ENCODE results near the gene GFOD1.

The GFOD1 gene

GRCh38 chr6:13487122-13488014, at the start of gene GFOD1:
Gene GFOD1 (minus strand): TSS chr6:13487600. CDS start chr6:13486890, 710 bp downstream.
- peak; percentile 47 to 55 for DNase-seq (ENCODE audit: low read depth in 2 of 2)

GRCh38 chr6:13536796-13537526, 49.6 kb upstream of the GFOD1 start:
- DNase-seq (ENCODE audit: low read depth in 2 of 2) = no peak

GRCh38 chr6:13535306-13535705, 47.9 kb upstream of the GFOD1 start:
- no peak for DNase-seq (ENCODE audit: low read depth in 2 of 2)

GRCh38 chr6:13534536-13534935, 47.1 kb upstream of the GFOD1 start:
- no peak for DNase-seq (ENCODE audit: low read depth in 2 of 2)

GRCh38 chr6:13531956-13532355, 44.6 kb upstream of the GFOD1 start:
- DNase-seq (ENCODE audit: low read depth in 2 of 2) = no peak

- DNase-seq (ENCODE audit: low read depth in 2 of 2) = no peak
These were observed 41.5 kb upstream of the GFOD1 start for GRCh38 chr6:13528777-13529343.

- no peak for DNase-seq (ENCODE audit: low read depth in 2 of 2)
These were observed 40.8 kb upstream of the GFOD1 start for GRCh38 chr6:13528232-13528631.

GRCh38 chr6:13527671-13528056, 40.3 kb upstream of the GFOD1 start:
- no peak for DNase-seq (ENCODE audit: low read depth in 2 of 2)

GRCh38 chr6:13526727-13527670, 39.6 kb upstream of the GFOD1 start:
- DNase-seq (ENCODE audit: low read depth in 2 of 2) = peak in 1 of 2 donors; percentile 3

- no peak for DNase-seq (ENCODE audit: low read depth in 2 of 2)
These were observed 38.9 kb upstream of the GFOD1 start for GRCh38 chr6:13526357-13526726.

- no peak for DNase-seq (ENCODE audit: low read depth in 2 of 2)
These were observed 37.6 kb upstream of the GFOD1 start for GRCh38 chr6:13524801-13525508.

GRCh38 chr6:13523826-13524622, 36.6 kb upstream of the GFOD1 start:
- no peak for DNase-seq (ENCODE audit: low read depth in 2 of 2)

- no peak for DNase-seq (ENCODE audit: low read depth in 2 of 2)
These were observed 35.3 kb upstream of the GFOD1 start for GRCh38 chr6:13522656-13523055.

- DNase-seq (ENCODE audit: low read depth in 2 of 2) = no peak
These were observed 32.4 kb upstream of the GFOD1 start for GRCh38 chr6:13519839-13520238.

GRCh38 chr6:13517116-13517515, 29.7 kb upstream of the GFOD1 start:
- DNase-seq (ENCODE audit: low read depth in 2 of 2) = no peak

GRCh38 chr6:13515912-13516311, 28.5 kb upstream of the GFOD1 start:
- no peak for DNase-seq (ENCODE audit: low read depth in 2 of 2)

- DNase-seq (ENCODE audit: low read depth in 2 of 2) = no peak
These were observed 26.5 kb upstream of the GFOD1 start for GRCh38 chr6:13513626-13514502.

- DNase-seq (ENCODE audit: low read depth in 2 of 2) = no peak
These were observed 25.5 kb upstream of the GFOD1 start for GRCh38 chr6:13512900-13513299.

All from activated CD8-positive, alpha-beta memory T cell treated with anti-CD3 and anti-CD28 coated beads for 4 hours (primary cell).